Panc1 (cell line): Measurements from ENCODE around the gene SLC25A6. TPM values are rescaled to one million over a fixed set of nuclear protein-coding genes. Genes with fewer than 3 reads are reported as not detected.

Source experiments
- ATAC-seq: fragments of 200-7000 bp; cut with Tn5 transposase; 2 replicates; pipeline ENCODE4 v1.9.1; 2020; ENCODE audit warnings: mild to moderate bottlenecking, moderate library complexity
- BruUV-seq: library from RNA; stranded (reverse); fragments of 400-500 nt; replicated peaks from 2 replicates; lab custom pipeline; 2021; lab: Mats Ljungman, UMichigan
- CTCF ChIA-PET: fragments of 300-600 bp; sonication (Branson Sonifier 250); formaldehyde crosslinking; loops from one replicate; lab custom pipeline; 2022; ENCODE audit warnings: antibody characterized with exemption; lab: Charles Lee
- POLR2A ChIA-PET: fragments of 300-600 bp; sonication (Branson Sonifier 250); formaldehyde crosslinking; loops from one replicate; lab custom pipeline; 2022; ENCODE audit warnings: antibody characterized with exemption; lab: Charles Lee
- DNase-seq: peaks from one replicate; pipeline ENCODE4 v3.0.0-alpha.2; 2010; ENCODE audit warnings: low read depth, low spot score
- H3K27ac ChIP-seq: 2 replicates; pipeline ENCODE4 v1.5.1; 2011; ENCODE audit warnings: mild to moderate bottlenecking, low read length, inconsistent platforms
- H3K27me3 ChIP-seq: fragments of 200-500 bp; sonication (Bioruptor generic); 2 replicates; pipeline ENCODE4 v1.6.0; 2014; ENCODE audit warnings: low read length, inconsistent platforms; ENCODE audit not compliant: control insufficient read depth, insufficient read depth
- H3K36me3 ChIP-seq: fragments of 200-500 bp; sonication (Bioruptor generic); 2 replicates; pipeline ENCODE4 v1.5.1; 2014; ENCODE audit warnings: inconsistent platforms, mild to moderate bottlenecking, low read length, moderate library complexity; ENCODE audit not compliant: control insufficient read depth, insufficient read depth
- H3K4me1 ChIP-seq: 2 replicates; pipeline ENCODE4 v1.5.1; 2011; ENCODE audit warnings: inconsistent platforms, mild to moderate bottlenecking, low read length, moderate library complexity; ENCODE audit not compliant: control insufficient read depth, insufficient read depth
- H3K4me3 ChIP-seq, 2 experiments: 2 replicates each; pipeline ENCODE4 v1.5.1; 2011 to 2012; ENCODE audit warnings: low read depth in 2 of 2, low read length in 2 of 2, mild to moderate bottlenecking in 2 of 2, inconsistent platforms in 1 of 2, moderate library complexity in 1 of 2
- H3K9me3 ChIP-seq: fragments of 200-500 bp; sonication (Bioruptor generic); 2 replicates; pipeline ENCODE4 v1.5.1; 2014; ENCODE audit warnings: low read depth, mild to moderate bottlenecking, inconsistent platforms, low read length, moderate library complexity; ENCODE audit not compliant: control insufficient read depth, insufficient read depth
- CTCF ChIP-seq: fragments of 450-650 bp; IDR thresholded peaks from 2 replicates; pipeline ENCODE4 v1.5.1; 2017; ENCODE audit warnings: mild to moderate bottlenecking
- POLR2AphosphoS5 ChIP-seq: IDR thresholded peaks from 2 replicates; pipeline ENCODE4 v1.6.1; 2012; ENCODE audit warnings: mild to moderate bottlenecking, low read depth, low read length, moderate library complexity
- SIN3A ChIP-seq: IDR thresholded peaks from 2 replicates; pipeline ENCODE4 v1.6.1; 2012; ENCODE audit warnings: low read depth, mild to moderate bottlenecking, low read length, moderate library complexity, borderline replicate concordance; ENCODE audit not compliant: insufficient read depth
- TCF7L2 ChIP-seq: IDR thresholded peaks from 2 replicates; pipeline ENCODE4 v1.6.1; 2011; ENCODE audit warnings: mild to moderate bottlenecking, low read depth, low read length, inconsistent platforms
- in situ Hi-C: cut with HindIII; loops from 2 replicates; pipeline ENCODE4 v1.10.0; 2016; ENCODE audit warnings: low sequenced_read_pairs, low pct_unique_long_range_greater_than_20kb
- intact Hi-C: fragments of 100-400 bp; cut with micrococcal nuclease; formaldehyde crosslinking; loops from one replicate; pipeline ENCODE4 v1.10.0; 2022; ENCODE audit not compliant: unreplicated experiment
- total RNA-seq: library from RNA; stranded (reverse); gene quantifications from one replicate; pipeline ENCODE4 v1.2.1, GENCODE V29; 2021; ENCODE audit not compliant: unreplicated experiment
- TF ChIP-seq, protein P1 (sequence below), 2 experiments: IDR thresholded peaks; 2 replicates each; pipeline ENCODE4 v1.6.1; 2011 to 2012; ENCODE audit warnings: low read depth in 2 of 2, control low read depth in 1 of 2, low read length in 1 of 2, mild to moderate bottlenecking in 1 of 2, moderate library complexity in 1 of 2; ENCODE audit not compliant: insufficient read depth in 1 of 2

Gene SLC25A6
- total RNA-seq, 1 experiment from 2014 or later: 125 TPM

DNA sequence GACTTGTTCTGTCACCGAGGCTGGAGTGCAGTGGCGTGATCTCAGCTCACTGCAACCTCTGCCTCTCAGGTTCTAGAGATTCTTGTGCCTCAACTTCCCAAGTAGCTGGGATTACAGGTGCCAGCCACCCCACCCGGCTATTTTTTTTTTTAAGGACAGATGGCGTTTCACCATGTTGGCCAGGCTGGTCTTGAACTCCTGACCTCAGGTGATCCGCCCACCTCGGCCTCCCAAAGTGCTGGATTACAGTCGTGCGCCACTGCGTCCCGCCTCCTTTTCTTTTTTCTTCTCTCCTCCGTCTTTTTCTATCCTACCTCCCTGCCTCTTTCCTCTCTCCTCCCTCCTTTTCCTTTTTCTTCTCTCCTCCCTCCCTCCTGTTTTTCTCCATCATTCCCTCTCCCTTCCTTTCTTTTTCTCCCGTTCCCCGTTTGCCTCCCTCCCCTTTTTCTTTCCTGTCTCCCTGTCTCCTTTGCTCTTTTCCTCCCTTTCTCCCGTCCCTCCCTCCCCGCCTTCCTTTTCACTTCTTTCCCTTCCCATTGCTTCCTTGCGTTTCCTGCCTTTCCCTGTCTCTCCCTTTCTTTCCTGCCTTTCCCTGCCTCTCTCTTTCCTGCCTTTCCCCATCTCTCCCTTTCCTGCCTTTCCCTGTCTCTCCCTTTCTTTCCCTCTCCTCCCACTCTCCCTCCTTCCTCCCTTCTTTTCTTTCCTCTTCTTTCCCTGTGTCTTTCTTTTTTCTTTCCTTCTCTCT, 2.1 kb upstream of the SLC25A6 start:
- intact Hi-C loops: no loop called here
- no TSS peak for BruUV-seq
- ChIA-PET POLR2A (no interaction called here), CTCF (no interaction called here)
- peak overlapping the region; percentile 60 to 78; a peak in 3 of 4 replicates for H3K4me3 ChIP-seq
- H3K27me3 ChIP-seq: no peaks in the 10 kb centered on the region
- H3K4me1 ChIP-seq: peaks cover 3% of the 10 kb centered on the region; the same call in 1 of the 2 replicates
- no peak for DNase-seq
- H3K27ac ChIP-seq: peak overlapping the region; percentile 83
- no peaks in the 10 kb centered on the region for H3K9me3 ChIP-seq
- TF ChIP-seq, protein P1, sequence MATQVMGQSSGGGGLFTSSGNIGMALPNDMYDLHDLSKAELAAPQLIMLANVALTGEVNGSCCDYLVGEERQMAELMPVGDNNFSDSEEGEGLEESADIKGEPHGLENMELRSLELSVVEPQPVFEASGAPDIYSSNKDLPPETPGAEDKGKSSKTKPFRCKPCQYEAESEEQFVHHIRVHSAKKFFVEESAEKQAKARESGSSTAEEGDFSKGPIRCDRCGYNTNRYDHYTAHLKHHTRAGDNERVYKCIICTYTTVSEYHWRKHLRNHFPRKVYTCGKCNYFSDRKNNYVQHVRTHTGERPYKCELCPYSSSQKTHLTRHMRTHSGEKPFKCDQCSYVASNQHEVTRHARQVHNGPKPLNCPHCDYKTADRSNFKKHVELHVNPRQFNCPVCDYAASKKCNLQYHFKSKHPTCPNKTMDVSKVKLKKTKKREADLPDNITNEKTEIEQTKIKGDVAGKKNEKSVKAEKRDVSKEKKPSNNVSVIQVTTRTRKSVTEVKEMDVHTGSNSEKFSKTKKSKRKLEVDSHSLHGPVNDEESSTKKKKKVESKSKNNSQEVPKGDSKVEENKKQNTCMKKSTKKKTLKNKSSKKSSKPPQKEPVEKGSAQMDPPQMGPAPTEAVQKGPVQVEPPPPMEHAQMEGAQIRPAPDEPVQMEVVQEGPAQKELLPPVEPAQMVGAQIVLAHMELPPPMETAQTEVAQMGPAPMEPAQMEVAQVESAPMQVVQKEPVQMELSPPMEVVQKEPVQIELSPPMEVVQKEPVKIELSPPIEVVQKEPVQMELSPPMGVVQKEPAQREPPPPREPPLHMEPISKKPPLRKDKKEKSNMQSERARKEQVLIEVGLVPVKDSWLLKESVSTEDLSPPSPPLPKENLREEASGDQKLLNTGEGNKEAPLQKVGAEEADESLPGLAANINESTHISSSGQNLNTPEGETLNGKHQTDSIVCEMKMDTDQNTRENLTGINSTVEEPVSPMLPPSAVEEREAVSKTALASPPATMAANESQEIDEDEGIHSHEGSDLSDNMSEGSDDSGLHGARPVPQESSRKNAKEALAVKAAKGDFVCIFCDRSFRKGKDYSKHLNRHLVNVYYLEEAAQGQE (IDR thresholded peaks at IDR 0.05; ENCODE audit: insufficient read depth in 1 of 2, low read depth in 2 of 2, low read length in 1 of 2): no peak
- TF ChIP-seq SIN3A (no peak), TCF7L2 (no peak), CTCF (no peak)
- in situ Hi-C loops: no loop called here
- no peak for ATAC-seq
- peaks cover 3% of the 10 kb centered on the region; the same call in 1 of the 2 replicates for H3K36me3 ChIP-seq

DNA sequence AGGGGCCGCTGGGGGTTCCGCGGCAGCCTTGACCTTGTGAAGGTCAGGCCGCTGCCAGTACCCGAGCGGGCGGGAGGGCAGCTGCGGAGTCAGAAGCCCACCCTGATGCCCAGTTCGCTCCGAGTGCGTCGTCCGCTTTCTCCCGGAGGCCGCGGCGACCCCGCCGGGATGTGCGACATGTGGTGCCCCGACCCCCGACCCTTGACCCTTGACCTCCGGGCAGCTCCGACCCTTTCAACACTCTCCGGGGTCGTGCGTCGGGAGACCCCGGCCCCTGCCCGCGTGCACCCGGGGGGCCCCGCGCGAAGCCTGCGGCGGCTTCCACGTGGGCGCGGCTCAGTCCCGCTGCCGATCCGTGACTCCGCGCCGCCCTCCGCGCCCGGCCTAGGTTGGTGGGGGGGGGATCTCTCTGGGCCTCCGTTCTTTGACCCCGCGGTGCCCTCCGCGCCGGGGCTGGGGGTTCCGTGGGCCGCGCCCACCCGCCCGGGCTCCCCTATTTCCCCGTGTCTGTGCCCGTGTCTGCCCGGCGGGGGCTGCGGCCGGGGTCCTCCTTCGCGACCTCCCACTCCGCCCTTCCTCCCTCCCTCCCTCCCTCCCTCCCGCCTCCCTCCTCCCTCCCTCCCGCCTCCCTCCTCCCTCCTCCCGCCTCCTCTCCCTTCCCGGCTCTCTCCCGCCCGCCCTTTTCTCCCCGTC, 609 bp upstream of the SLC25A6 start:
- ChIA-PET CTCF (no interaction called here), POLR2A (no interaction called here)
- no peaks in the 10 kb centered on the region for H3K9me3 ChIP-seq
- intact Hi-C loops (no loop called here), in situ Hi-C loops (no loop called here)
- no TSS peak for BruUV-seq
- no peak for TF ChIP-seq TCF7L2
- no peak for TF ChIP-seq SIN3A
- TF ChIP-seq, protein P1 (IDR thresholded peaks at IDR 0.05; ENCODE audit: insufficient read depth in 1 of 2, low read depth in 2 of 2, low read length in 1 of 2): no peak
- no peak for TF ChIP-seq CTCF
- TF ChIP-seq POLR2AphosphoS5: no peak
- peak overlapping the region; percentile 60 to 78 for H3K4me3 ChIP-seq
- H3K4me1 ChIP-seq: peaks cover 3% of the 10 kb centered on the region; the same call in 1 of the 2 replicates
- ATAC-seq (peak; percentile 73), DNase-seq (no peak)
- H3K27ac ChIP-seq: peak overlapping the region; percentile 83; the same call in 1 of the 2 replicates
- peaks cover 3% of the 10 kb centered on the region; the same call in 1 of the 2 replicates for H3K36me3 ChIP-seq
- no peaks in the 10 kb centered on the region for H3K27me3 ChIP-seq
